SK-N-SH treated with all-trans-retinoic acid at 6 μM for 48 hours (cell line): ENCODE data around the gene BRINP1.

Experiments used
- ATAC-seq: fragments of 200-7000 bp; cut with Tn5 transposase; 3 replicates; pipeline ENCODE4 v1.9.1; 2020; ENCODE audit warnings: mild to moderate bottlenecking, moderate library complexity
- ARNTL ChIP-seq: fragments of 450-650 bp; formaldehyde crosslinking; IDR thresholded peaks from 2 replicates; pipeline ENCODE4 v1.5.0; 2020; ENCODE audit warnings: low read depth, mild to moderate bottlenecking, moderate library complexity, borderline replicate concordance
- BACH2 ChIP-seq: fragments of 250-450 bp; sonication (Bioruptor Pico); IDR thresholded peaks from 2 replicates; pipeline ENCODE4 v1.9.0; 2021; ENCODE audit warnings: mild to moderate bottlenecking, borderline replicate concordance
- CSDC2 ChIP-seq: fragments of 250-450 bp; sonication (Bioruptor Pico); IDR thresholded peaks from 2 replicates; pipeline ENCODE4 v1.5.0; 2020; ENCODE audit warnings: mild to moderate bottlenecking, moderate library complexity
- ESRRG ChIP-seq: fragments of 250-450 bp; sonication (Bioruptor Pico); IDR thresholded peaks from 2 replicates; pipeline ENCODE4 v1.6.1; 2021; ENCODE audit warnings: mild to moderate bottlenecking
- GLIS3 ChIP-seq: fragments of 250-450 bp; sonication (Bioruptor Pico); IDR thresholded peaks from 2 replicates; pipeline ENCODE4 v1.5.0; 2020; ENCODE audit warnings: mild to moderate bottlenecking, moderate library complexity
- ISL1 ChIP-seq: fragments of 250-450 bp; sonication (Bioruptor Pico); IDR thresholded peaks from 2 replicates; pipeline ENCODE4 v2.1.2; 2022; ENCODE audit warnings: mild to moderate bottlenecking, moderate library complexity
- OSR1 ChIP-seq: fragments of 250-450 bp; sonication (Bioruptor Pico); IDR thresholded peaks from 2 replicates; pipeline ENCODE4 v1.8.0; 2022; ENCODE audit warnings: moderate library complexity, mild to moderate bottlenecking, inconsistent platforms
- PPARA ChIP-seq: fragments of 250-450 bp; sonication (Bioruptor Pico); IDR thresholded peaks from 2 replicates; pipeline ENCODE4 v1.5.0; 2020; ENCODE audit warnings: mild to moderate bottlenecking, borderline replicate concordance
- RARB ChIP-seq: fragments of 250-450 bp; sonication (Bioruptor Pico); IDR thresholded peaks from 2 replicates; pipeline ENCODE4 v1.8.0; 2021; ENCODE audit warnings: mild to moderate bottlenecking, moderate library complexity
- SNAI2 ChIP-seq: fragments of 250-450 bp; sonication (Bioruptor Pico); IDR thresholded peaks from 2 replicates; pipeline ENCODE4 v1.5.0; 2020; ENCODE audit warnings: mild to moderate bottlenecking, moderate library complexity
- TCF4 ChIP-seq: fragments of 250-450 bp; sonication (Bioruptor Pico); IDR thresholded peaks from 2 replicates; pipeline ENCODE4 v1.8.0; 2021; ENCODE audit warnings: mild to moderate bottlenecking, moderate library complexity, borderline replicate concordance
- TOX ChIP-seq: fragments of 250-450 bp; sonication (Bioruptor Pico); IDR thresholded peaks from 2 replicates; pipeline ENCODE4 v1.8.0; 2021; ENCODE audit warnings: mild to moderate bottlenecking, moderate library complexity, borderline replicate concordance
- ZC3H10 ChIP-seq: fragments of 250-450 bp; sonication (Bioruptor Pico); IDR thresholded peaks from 2 replicates; pipeline ENCODE4 v1.5.1; 2021; ENCODE audit warnings: mild to moderate bottlenecking, moderate library complexity
- ZFP3 ChIP-seq: fragments of 250-450 bp; sonication (Bioruptor Pico); IDR thresholded peaks from 2 replicates; pipeline ENCODE4 v1.5.0; 2020; ENCODE audit warnings: mild to moderate bottlenecking, moderate library complexity
- ZNF565 ChIP-seq: fragments of 450-650 bp; formaldehyde crosslinking; conservative IDR thresholded peaks from 2 replicates; pipeline ENCODE4 v1.5.0; 2020; ENCODE audit warnings: low read depth, mild to moderate bottlenecking, moderate library complexity
- ZNF70 ChIP-seq: fragments of 450-650 bp; formaldehyde crosslinking; IDR thresholded peaks from 2 replicates; pipeline ENCODE4 v1.5.0; 2020; ENCODE audit warnings: mild to moderate bottlenecking, moderate library complexity
- ZNF8 ChIP-seq: fragments of 450-650 bp; formaldehyde crosslinking; IDR thresholded peaks from 2 replicates; pipeline ENCODE4 v1.5.0; 2020; ENCODE audit warnings: mild to moderate bottlenecking, moderate library complexity
- TF ChIP-seq, protein P1 (sequence below): fragments of 250-450 bp; sonication (Bioruptor Pico); IDR thresholded peaks from 2 replicates; pipeline ENCODE4 v1.5.1; 2021; ENCODE audit warnings: mild to moderate bottlenecking, moderate library complexity
- TF ChIP-seq, protein P2 (sequence below): fragments of 250-450 bp; sonication (Bioruptor Pico); IDR thresholded peaks from 2 replicates; pipeline ENCODE4 v1.5.0; 2020; ENCODE audit warnings: mild to moderate bottlenecking, moderate library complexity
- TF ChIP-seq, protein P3 (sequence below): fragments of 250-450 bp; sonication (Bioruptor Pico); IDR thresholded peaks from 2 replicates; pipeline ENCODE4 v1.8.0; 2021; ENCODE audit warnings: low read depth, mild to moderate bottlenecking, moderate library complexity, borderline replicate concordance
- TF ChIP-seq, protein P4 (sequence below): fragments of 250-450 bp; sonication (Bioruptor Pico); IDR thresholded peaks from 2 replicates; pipeline ENCODE4 v1.5.1; 2020; ENCODE audit warnings: low read depth, mild to moderate bottlenecking, moderate library complexity
- TF ChIP-seq, protein P5 (sequence below): fragments of 250-450 bp; sonication (Bioruptor Pico); IDR thresholded peaks from 2 replicates; pipeline ENCODE4 v1.8.0; 2020; ENCODE audit warnings: mild to moderate bottlenecking, moderate library complexity, borderline replicate concordance

Gene BRINP1

DNA sequence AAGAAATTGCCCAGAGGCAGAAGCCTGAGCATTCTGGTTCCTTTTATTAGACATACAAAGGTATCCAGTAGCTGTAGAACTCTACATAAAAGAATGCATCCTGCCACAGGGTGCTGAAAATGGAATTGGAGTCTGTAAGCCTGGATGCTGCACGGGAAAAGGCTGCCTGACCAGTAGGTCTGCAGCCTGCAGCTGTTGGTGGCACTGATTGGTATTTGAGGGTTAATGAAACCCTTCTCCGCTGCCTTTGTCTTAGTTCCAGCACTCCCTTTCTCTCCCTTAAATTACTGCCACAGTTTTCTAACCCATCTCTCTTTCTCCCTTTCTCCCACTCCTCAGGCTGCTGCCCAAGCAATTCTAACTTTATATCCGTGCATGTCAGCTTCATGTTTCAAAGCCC is 64.7 kb downstream of the BRINP1 start:
- ATAC-seq, result no peak
- TF ChIP-seq, protein P1, sequence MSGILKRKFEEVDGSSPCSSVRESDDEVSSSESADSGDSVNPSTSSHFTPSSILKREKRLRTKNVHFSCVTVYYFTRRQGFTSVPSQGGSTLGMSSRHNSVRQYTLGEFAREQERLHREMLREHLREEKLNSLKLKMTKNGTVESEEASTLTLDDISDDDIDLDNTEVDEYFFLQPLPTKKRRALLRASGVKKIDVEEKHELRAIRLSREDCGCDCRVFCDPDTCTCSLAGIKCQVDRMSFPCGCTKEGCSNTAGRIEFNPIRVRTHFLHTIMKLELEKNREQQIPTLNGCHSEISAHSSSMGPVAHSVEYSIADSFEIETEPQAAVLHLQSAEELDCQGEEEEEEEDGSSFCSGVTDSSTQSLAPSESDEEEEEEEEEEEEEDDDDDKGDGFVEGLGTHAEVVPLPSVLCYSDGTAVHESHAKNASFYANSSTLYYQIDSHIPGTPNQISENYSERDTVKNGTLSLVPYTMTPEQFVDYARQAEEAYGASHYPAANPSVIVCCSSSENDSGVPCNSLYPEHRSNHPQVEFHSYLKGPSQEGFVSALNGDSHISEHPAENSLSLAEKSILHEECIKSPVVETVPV (CRISPR knock-in tag), result no peak
- TF ChIP-seq BACH2 (no peak), TCF4 (CRISPR knock-in tag) (no peak), GLIS3 (CRISPR knock-in tag) (no peak), ESRRG (CRISPR knock-in tag) (no peak), OSR1 (CRISPR knock-in tag) (no peak), ZC3H10 (CRISPR knock-in tag) (no peak), ARNTL (CRISPR knock-in tag) (no peak), ISL1 (no peak), TOX (no peak), CSDC2 (no peak), RARB (no peak)
- TF ChIP-seq, protein P2, sequence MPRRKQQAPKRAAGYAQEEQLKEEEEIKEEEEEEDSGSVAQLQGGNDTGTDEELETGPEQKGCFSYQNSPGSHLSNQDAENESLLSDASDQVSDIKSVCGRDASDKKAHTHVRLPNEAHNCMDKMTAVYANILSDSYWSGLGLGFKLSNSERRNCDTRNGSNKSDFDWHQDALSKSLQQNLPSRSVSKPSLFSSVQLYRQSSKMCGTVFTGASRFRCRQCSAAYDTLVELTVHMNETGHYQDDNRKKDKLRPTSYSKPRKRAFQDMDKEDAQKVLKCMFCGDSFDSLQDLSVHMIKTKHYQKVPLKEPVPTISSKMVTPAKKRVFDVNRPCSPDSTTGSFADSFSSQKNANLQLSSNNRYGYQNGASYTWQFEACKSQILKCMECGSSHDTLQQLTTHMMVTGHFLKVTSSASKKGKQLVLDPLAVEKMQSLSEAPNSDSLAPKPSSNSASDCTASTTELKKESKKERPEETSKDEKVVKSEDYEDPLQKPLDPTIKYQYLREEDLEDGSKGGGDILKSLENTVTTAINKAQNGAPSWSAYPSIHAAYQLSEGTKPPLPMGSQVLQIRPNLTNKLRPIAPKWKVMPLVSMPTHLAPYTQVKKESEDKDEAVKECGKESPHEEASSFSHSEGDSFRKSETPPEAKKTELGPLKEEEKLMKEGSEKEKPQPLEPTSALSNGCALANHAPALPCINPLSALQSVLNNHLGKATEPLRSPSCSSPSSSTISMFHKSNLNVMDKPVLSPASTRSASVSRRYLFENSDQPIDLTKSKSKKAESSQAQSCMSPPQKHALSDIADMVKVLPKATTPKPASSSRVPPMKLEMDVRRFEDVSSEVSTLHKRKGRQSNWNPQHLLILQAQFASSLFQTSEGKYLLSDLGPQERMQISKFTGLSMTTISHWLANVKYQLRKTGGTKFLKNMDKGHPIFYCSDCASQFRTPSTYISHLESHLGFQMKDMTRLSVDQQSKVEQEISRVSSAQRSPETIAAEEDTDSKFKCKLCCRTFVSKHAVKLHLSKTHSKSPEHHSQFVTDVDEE (CRISPR knock-in tag), result no peak
- TF ChIP-seq, protein P3, sequence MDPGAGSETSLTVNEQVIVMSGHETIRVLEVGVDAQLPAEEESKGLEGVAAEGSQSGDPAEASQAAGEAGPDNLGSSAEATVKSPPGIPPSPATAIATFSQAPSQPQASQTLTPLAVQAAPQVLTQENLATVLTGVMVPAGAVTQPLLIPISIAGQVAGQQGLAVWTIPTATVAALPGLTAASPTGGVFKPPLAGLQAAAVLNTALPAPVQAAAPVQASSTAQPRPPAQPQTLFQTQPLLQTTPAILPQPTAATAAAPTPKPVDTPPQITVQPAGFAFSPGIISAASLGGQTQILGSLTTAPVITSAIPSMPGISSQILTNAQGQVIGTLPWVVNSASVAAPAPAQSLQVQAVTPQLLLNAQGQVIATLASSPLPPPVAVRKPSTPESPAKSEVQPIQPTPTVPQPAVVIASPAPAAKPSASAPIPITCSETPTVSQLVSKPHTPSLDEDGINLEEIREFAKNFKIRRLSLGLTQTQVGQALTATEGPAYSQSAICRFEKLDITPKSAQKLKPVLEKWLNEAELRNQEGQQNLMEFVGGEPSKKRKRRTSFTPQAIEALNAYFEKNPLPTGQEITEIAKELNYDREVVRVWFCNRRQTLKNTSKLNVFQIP (CRISPR knock-in tag), result no peak
- TF ChIP-seq, protein P4, sequence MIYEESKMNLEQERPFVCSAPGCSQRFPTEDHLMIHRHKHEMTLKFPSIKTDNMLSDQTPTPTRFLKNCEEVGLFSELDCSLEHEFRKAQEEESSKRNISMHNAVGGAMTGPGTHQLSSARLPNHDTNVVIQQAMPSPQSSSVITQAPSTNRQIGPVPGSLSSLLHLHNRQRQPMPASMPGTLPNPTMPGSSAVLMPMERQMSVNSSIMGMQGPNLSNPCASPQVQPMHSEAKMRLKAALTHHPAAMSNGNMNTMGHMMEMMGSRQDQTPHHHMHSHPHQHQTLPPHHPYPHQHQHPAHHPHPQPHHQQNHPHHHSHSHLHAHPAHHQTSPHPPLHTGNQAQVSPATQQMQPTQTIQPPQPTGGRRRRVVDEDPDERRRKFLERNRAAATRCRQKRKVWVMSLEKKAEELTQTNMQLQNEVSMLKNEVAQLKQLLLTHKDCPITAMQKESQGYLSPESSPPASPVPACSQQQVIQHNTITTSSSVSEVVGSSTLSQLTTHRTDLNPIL, result no peak

DNA sequence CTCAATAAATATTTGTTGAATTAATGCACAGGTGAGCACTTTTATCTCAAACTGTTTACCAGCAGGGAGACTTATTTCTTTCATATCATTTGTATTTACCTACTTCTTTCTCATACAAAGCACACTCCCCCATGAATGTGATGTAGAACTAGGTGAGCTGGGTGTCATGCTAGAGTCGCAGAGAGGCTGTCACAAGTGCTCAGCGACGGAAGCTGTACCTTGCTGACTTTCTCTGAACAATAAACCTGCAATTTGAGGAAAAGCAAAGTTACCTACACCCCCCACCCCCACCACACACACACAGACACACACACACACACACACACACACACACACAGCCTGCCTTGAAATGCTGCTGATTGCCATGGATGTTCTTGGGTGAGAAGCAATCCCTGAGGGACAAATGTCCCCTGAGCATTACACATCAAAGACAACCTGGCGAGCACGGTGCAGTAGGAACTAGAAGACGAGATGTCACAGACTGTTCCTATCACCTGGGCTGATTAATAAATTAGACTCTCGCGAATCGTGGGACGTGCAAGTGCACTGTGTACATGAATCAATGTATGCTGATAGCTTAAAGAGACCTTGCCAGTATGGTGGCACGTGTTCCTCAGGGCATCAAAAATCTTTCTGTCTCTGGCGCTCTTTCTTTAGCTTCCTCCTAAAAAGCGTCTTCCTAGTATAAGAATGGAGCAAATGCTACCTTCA is 66.1 kb downstream of the BRINP1 start:
- no peak for ATAC-seq

DNA sequence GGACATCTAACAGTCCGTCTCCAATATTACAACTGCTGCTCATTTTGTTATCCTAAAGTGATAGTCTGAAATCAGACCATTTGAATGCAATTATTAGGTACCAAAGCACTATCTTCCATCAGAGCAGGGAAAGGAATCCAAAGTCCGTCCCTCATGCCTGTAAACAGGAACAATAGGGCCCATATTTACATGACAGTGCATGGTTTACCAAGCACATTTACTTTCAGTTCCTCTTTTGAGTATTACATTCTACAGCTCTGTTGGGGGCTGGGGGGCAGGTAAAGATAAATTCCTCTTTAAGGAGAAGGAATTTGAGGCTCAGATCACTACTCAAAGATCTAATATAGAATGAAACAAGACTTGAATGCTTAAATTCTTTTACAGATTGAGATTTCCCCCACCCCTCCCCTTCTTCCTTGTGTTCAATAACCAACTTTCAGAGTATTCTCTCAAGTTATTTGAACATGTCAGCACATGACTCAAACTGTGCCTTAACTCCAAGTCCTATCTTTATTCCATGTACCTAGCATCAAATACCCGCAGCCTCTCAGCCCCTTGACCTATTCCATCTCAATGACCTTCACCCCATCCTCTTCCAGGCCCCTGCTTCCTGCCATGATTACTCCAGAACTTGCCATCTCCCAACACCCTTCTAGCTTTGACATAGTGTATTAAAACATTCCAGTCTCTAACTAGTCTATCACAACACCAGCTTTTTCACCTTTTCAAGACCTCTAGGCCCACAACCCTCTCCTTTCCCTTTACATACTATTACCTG is 71.0 kb downstream of the BRINP1 start:
- no peak for TF ChIP-seq ZFP3 (CRISPR knock-in tag)
- no peak for TF ChIP-seq ZNF70
- TF ChIP-seq ZC3H10 (CRISPR knock-in tag), result no peak
- TF ChIP-seq, protein P4, result no peak
- no peak for TF ChIP-seq SNAI2
- TF ChIP-seq, protein P3 (CRISPR knock-in tag), result no peak
- no peak for TF ChIP-seq PPARA
- TF ChIP-seq CSDC2, result no peak
- no peak for ATAC-seq

More for the DNA sequence above, 66.1 kb downstream of the BRINP1 start:
- no peak for TF ChIP-seq ZNF8
- TF ChIP-seq ARNTL (CRISPR knock-in tag), result no peak
- TF ChIP-seq ZNF565 (CRISPR knock-in tag), result no peak
- no peak for TF ChIP-seq TOX
- TF ChIP-seq ISL1, result no peak
- TF ChIP-seq, protein P5, sequence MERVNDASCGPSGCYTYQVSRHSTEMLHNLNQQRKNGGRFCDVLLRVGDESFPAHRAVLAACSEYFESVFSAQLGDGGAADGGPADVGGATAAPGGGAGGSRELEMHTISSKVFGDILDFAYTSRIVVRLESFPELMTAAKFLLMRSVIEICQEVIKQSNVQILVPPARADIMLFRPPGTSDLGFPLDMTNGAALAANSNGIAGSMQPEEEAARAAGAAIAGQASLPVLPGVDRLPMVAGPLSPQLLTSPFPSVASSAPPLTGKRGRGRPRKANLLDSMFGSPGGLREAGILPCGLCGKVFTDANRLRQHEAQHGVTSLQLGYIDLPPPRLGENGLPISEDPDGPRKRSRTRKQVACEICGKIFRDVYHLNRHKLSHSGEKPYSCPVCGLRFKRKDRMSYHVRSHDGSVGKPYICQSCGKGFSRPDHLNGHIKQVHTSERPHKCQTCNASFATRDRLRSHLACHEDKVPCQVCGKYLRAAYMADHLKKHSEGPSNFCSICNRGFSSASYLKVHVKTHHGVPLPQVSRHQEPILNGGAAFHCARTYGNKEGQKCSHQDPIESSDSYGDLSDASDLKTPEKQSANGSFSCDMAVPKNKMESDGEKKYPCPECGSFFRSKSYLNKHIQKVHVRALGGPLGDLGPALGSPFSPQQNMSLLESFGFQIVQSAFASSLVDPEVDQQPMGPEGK (CRISPR knock-in tag), result no peak
- TF ChIP-seq ZC3H10 (CRISPR knock-in tag), result no peak
